ENCODE measurements around the gene FBXW7. TPM values are rescaled to one million over a fixed set of nuclear protein-coding genes. Genes with fewer than 3 reads are reported as not detected.

FBXW7 gene
- total and polyA plus RNA-seq, 2 of the 8 experiments (the other 6 are each of a cell fraction or from before 2014, with no cell fraction given), result 6.0 to 26.7 TPM

DNA sequence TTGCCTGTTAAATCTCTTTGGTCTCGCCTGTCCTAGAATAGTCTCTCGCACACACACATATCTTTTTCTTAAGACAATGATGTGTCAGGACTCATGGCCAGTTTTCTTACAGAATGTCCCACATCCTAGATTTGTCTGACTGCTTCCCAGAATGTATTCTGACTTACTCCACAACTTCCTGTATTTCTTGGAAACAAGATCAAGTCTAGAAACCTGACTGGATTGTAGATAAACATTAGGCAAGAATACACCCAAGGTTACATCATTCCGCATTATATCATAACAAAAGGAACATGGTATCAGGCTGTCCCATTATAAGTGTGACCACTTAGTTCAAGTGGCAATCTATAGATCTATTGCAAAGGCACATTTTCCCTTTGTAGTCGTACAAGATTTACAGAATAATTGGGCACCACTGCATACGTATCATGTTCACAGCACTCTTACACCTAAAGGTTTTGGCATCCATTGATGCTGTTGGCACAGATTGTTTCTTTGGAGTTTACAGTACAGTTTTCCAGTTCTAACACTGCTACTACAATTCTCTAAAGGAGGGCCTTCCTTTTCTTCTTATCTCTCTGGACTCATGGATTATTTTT is 56.4 kb downstream of the FBXW7 start:
- no peak overlapping the region for H2AFZ ChIP-seq (ENCODE audit: low read length)
- H3K4me2 ChIP-seq (ENCODE audit: insufficient read depth in 1 of 2, low read depth in 2 of 2, low read length in 2 of 2), result no peak overlapping the region
- H3K4me3 ChIP-seq (ENCODE audit: extremely low read depth in 1 of 4, insufficient read depth in 2 of 4, low read depth in 3 of 4, low read length in 4 of 4), result no peak overlapping the region
- H2BK20ac ChIP-seq (ENCODE audit: low read length), result no peak overlapping the region
- H3K23me2 ChIP-seq (ENCODE audit: low read depth, low read length), result no peaks in the 10 kb centered on the region
- no peak overlapping the region for H3K56ac ChIP-seq (replicated peaks; ENCODE audit: insufficient read length, low read depth, low read length)
- H2BK15ac ChIP-seq (ENCODE audit: low read length), result no peak overlapping the region
- no peak overlapping the region for H3K9ac ChIP-seq (replicated peaks in 1 of 4; ENCODE audit: extremely low read depth in 1 of 4, low read depth in 3 of 4, low read length in 3 of 4)
- H3K4ac ChIP-seq (replicated peaks; ENCODE audit: insufficient read length, low read depth, low read length), result no peak overlapping the region
- H4K91ac ChIP-seq (replicated peaks; ENCODE audit: insufficient read length, low read length), result no peak overlapping the region
- H3K79me1 ChIP-seq (ENCODE audit: low read depth, low read length), result 0 out of 2 replicates have a peak, but pooled peaks cover 2% of the 10 kb centered on the region
- FAIRE-seq (no peak), DNase-seq (ENCODE audit: low read depth in 1 of 2, low spot score in 2 of 2) (no peak)
- no peak overlapping the region for H3K14ac ChIP-seq (ENCODE audit: insufficient read length)
- no peaks in the 10 kb centered on the region for H3K9me3 ChIP-seq (ENCODE audit: insufficient read depth in 2 of 2, low read depth in 1 of 2, low read length in 1 of 2)
- H4K20me1 ChIP-seq (replicated peaks in 1 of 2; ENCODE audit: control insufficient read depth in 1 of 2, insufficient read depth in 2 of 2, low read length in 2 of 2), result peaks cover 0 to 2% of the 10 kb centered on the region in 2 experiments
- H3K18ac ChIP-seq (ENCODE audit: extremely low read depth, low read length), result no peak overlapping the region
- no peak overlapping the region for H2BK12ac ChIP-seq (ENCODE audit: low read depth, low read length)
- H3K27ac ChIP-seq (ENCODE audit: low read depth, low read length), result no peak overlapping the region
- CTCF ChIA-PET (ENCODE audit: partially characterized antibody), result interaction anchor here (2.1 kb wide), 1 partner anchor 19 kb away, joined by 6 read pairs; no protein-coding TSS in a partner anchor
- H3K27me3 ChIP-seq (replicated peaks in 1 of 4; ENCODE audit: control insufficient read depth in 3 of 4, extremely low read depth in 1 of 4, insufficient read depth in 3 of 4, low read length in 3 of 4), result no peaks in the 10 kb centered on the region
- H4K5ac ChIP-seq (ENCODE audit: insufficient read length, low read depth, low read length), result no peak overlapping the region
- H2AK5ac ChIP-seq (ENCODE audit: low read depth, low read length), result no peak overlapping the region
- WGBS, 2 experiments (ENCODE audit: extremely low coverage in 1 of 2, insufficient coverage in 1 of 2, insufficient read length in 1 of 2, insufficient replicate concordance in 2 of 2, low coverage in 1 of 2, low lambda C conversion rate in 2 of 2, missing lambda C conversion rate in 1 of 2), result 83% methylated on average over 5 of the region's 5 CpGs; no CpG with 5 or more reads in 1 of the 2 experiments
- H3K79me2 ChIP-seq (ENCODE audit: control insufficient read depth in 1 of 2, insufficient read depth in 2 of 2, low read length in 2 of 2), result peaks cover 0 to 43% of the 10 kb centered on the region in 2 experiments; a peak in 2 of 4 replicates
- no peaks in the 10 kb centered on the region for H3K4me1 ChIP-seq (replicated peaks in 1 of 4; ENCODE audit: control insufficient read depth in 3 of 4, insufficient read depth in 4 of 4, low read length in 3 of 4)
- H3K36me3 ChIP-seq (ENCODE audit: control insufficient read depth in 2 of 4, insufficient read depth in 4 of 4, low read length in 3 of 4), result no peaks in the 10 kb centered on the region; a peak in 1 of 8 replicates
- no peak overlapping the region for H3K23ac ChIP-seq (ENCODE audit: insufficient read length)
- no peak overlapping the region for H4K8ac ChIP-seq (ENCODE audit: extremely low read depth, insufficient read depth, low read length)
- no peak overlapping the region for H2BK5ac ChIP-seq (ENCODE audit: low read depth, low read length)
- POLR2A ChIA-PET (ENCODE audit: partially characterized antibody), result no interaction called here
- H2BK120ac ChIP-seq (replicated peaks; ENCODE audit: low read depth, low read length), result no peak overlapping the region
- TF ChIP-seq, protein P1, sequence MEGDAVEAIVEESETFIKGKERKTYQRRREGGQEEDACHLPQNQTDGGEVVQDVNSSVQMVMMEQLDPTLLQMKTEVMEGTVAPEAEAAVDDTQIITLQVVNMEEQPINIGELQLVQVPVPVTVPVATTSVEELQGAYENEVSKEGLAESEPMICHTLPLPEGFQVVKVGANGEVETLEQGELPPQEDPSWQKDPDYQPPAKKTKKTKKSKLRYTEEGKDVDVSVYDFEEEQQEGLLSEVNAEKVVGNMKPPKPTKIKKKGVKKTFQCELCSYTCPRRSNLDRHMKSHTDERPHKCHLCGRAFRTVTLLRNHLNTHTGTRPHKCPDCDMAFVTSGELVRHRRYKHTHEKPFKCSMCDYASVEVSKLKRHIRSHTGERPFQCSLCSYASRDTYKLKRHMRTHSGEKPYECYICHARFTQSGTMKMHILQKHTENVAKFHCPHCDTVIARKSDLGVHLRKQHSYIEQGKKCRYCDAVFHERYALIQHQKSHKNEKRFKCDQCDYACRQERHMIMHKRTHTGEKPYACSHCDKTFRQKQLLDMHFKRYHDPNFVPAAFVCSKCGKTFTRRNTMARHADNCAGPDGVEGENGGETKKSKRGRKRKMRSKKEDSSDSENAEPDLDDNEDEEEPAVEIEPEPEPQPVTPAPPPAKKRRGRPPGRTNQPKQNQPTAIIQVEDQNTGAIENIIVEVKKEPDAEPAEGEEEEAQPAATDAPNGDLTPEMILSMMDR (IDR thresholded peaks at IDR 0.05; ENCODE audit: control extremely low read depth in 1 of 3, insufficient read depth in 1 of 3, low read depth in 1 of 3, low read length in 3 of 3), result no peak
- TF ChIP-seq FOSL1 (IDR thresholded peaks at IDR 0.05; ENCODE audit: insufficient read depth, low read depth, low read length), result no peak
- no peak for TF ChIP-seq SP1 (IDR thresholded peaks at IDR 0.05; ENCODE audit: low read depth, low read length)
- no peak for TF ChIP-seq KDM5A (IDR thresholded peaks at IDR 0.05; ENCODE audit: low read length)
- TF ChIP-seq POU5F1 (IDR thresholded peaks at IDR 0.05; ENCODE audit: low read depth, low read length), result no peak
- TF ChIP-seq JUN (IDR thresholded peaks at IDR 0.05; ENCODE audit: low read depth, low read length), result no peak
- TF ChIP-seq SP2 (IDR thresholded peaks at IDR 0.05; ENCODE audit: low read length), result no peak
- TF ChIP-seq NANOG (IDR thresholded peaks at IDR 0.05; ENCODE audit: insufficient read depth, low read depth, low read length, poor library complexity, severe bottlenecking), result no peak
- TF ChIP-seq HDAC2 (IDR thresholded peaks at IDR 0.05; ENCODE audit: borderline replicate concordance in 1 of 2, low read depth in 2 of 2, low read length in 2 of 2), result no peak
- no peak for TF ChIP-seq SRF (IDR thresholded peaks at IDR 0.05; ENCODE audit: low read depth, low read length)
- no peak for TF ChIP-seq KDM1A (IDR thresholded peaks at IDR 0.05; ENCODE audit: borderline replicate concordance, low read length)
